OCI-LY1 (cell line): Measurements from ENCODE around the gene SLC4A8.

Experiments used
- EZH2 ChIP-seq: fragments of 200-600 bp; sonication (generic), shearing (Covaris generic); IDR thresholded peaks from 2 replicates; pipeline ENCODE4 v1.8.0; 2017; ENCODE audit warnings: borderline replicate concordance, mixed run types, mild to moderate bottlenecking, antibody characterized with exemption, low read length, moderate library complexity, mixed read lengths
- TF ChIP-seq, protein P1 (sequence below): fragments of 200-600 bp; sonication (generic), shearing (Covaris generic); IDR thresholded peaks from 2 replicates; pipeline ENCODE4 v1.5.1; 2017; ENCODE audit warnings: mild to moderate bottlenecking, antibody characterized with exemption, low read length, moderate library complexity, mixed read lengths

DNA sequence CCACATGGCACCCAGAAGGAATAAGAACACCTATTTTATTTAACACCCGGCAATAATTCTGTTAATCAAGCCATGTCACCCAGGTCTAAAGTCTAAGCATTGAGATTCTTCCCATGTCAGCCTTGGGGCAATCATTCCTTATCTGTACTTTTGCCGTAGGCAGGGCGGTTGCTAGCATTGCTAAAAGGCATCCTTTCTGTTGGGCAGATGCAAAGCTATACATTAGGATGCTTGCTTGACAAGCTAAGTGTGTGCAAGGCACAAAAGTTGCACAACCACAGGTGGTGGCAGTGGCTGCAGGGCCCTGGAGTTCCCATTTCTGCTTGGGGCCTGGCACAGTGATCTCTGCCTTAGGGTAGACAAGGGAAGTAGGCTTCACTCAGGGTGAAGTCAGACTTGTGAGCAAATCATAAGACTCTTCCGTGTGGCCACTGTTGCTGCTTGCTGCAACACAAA, 20.9 kb upstream of the SLC4A8 start:
- TF ChIP-seq, protein P1, sequence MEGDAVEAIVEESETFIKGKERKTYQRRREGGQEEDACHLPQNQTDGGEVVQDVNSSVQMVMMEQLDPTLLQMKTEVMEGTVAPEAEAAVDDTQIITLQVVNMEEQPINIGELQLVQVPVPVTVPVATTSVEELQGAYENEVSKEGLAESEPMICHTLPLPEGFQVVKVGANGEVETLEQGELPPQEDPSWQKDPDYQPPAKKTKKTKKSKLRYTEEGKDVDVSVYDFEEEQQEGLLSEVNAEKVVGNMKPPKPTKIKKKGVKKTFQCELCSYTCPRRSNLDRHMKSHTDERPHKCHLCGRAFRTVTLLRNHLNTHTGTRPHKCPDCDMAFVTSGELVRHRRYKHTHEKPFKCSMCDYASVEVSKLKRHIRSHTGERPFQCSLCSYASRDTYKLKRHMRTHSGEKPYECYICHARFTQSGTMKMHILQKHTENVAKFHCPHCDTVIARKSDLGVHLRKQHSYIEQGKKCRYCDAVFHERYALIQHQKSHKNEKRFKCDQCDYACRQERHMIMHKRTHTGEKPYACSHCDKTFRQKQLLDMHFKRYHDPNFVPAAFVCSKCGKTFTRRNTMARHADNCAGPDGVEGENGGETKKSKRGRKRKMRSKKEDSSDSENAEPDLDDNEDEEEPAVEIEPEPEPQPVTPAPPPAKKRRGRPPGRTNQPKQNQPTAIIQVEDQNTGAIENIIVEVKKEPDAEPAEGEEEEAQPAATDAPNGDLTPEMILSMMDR: no peak
- no peak for TF ChIP-seq EZH2
